ENCODE data around the gene HSDL1. TPM values are rescaled to one million over a fixed set of nuclear protein-coding genes. Genes with fewer than 3 reads are reported as not detected.

Gene HSDL1
- polyA plus RNA-seq, 1 donor from 2014 or later = 217 TPM

DNA sequence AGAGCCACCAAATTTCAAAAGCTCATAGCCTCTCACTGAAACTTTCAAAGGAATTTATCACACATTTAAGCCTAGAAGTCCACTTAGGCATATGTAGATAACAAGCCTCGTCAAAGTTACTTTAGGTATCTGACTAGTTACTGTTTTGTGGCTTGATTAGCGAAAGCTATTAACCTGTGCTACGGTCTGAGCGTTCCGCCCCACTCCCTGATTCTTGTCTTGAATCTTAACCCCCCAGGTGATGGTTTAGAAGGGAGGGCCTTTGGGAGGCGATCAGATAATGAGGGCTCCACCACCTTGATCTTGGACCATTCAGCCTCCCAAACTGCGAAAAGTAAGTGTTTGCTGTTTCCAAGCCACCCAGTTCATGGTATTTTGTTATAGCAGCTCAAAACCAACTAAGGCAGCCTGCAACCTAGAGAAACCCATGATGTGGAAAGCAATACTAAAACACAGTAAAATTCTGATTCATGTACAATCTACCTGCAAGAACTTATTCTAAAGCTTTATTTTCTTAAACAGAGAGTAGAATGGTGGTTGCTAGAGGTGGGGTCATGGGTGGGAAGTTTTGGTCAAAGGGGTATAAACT, 7.1 kb downstream of the HSDL1 start:
- no peaks in the 10 kb centered on the region for H3K27me3 ChIP-seq (ENCODE audit: insufficient read depth, low read depth, low read length)
- H3K79me2 ChIP-seq (replicated peaks; ENCODE audit: insufficient read depth, low read length) = peaks cover 76% of the 10 kb centered on the region
- H3K27ac ChIP-seq (ENCODE audit: low read length) = no peak overlapping the region
- H2AFZ ChIP-seq (ENCODE audit: low read depth, low read length) = no peak overlapping the region
- H3K4me2 ChIP-seq (ENCODE audit: low read length) = no peak overlapping the region
- H3F3A ChIP-seq (ENCODE audit: insufficient read depth, low read length, poor library complexity, severe bottlenecking) = no peaks in the 10 kb centered on the region
- no peak overlapping the region for H3K4me3 ChIP-seq (ENCODE audit: low read length)
- H3K9ac ChIP-seq (ENCODE audit: low read length) = no peak overlapping the region
- no peak for TF ChIP-seq CTCF (IDR thresholded peaks at IDR 0.05; ENCODE audit: poor library complexity, severe bottlenecking)
- no peak for TF ChIP-seq EP300 (conservative IDR thresholded peaks at IDR 0.05; ENCODE audit: poor library complexity, severe bottlenecking)
- no peak for TF ChIP-seq RAD21 (conservative IDR thresholded peaks at IDR 0.05)
- no peak for TF ChIP-seq EZH2 (IDR thresholded peaks at IDR 0.05; ENCODE audit: borderline replicate concordance, insufficient read depth, low read length, poor library complexity, severe bottlenecking)
- no peak for TF ChIP-seq MXI1 (conservative IDR thresholded peaks at IDR 0.05; ENCODE audit: poor library complexity, severe bottlenecking)
- peaks cover 2% of the 10 kb centered on the region for H3K36me3 ChIP-seq (ENCODE audit: insufficient read depth, low read length)
- no peaks in the 10 kb centered on the region for H3K9me3 ChIP-seq (ENCODE audit: low read length)
- H4K20me1 ChIP-seq (ENCODE audit: insufficient read depth) = no peaks in the 10 kb centered on the region
- no peaks in the 10 kb centered on the region for H3K9me2 ChIP-seq (ENCODE audit: insufficient read depth, low read length)

- H4K20me1 ChIP-seq (ENCODE audit: insufficient read depth) = no peaks in the 10 kb centered on the region
- H3K79me2 ChIP-seq (replicated peaks; ENCODE audit: insufficient read depth, low read length) = peaks cover 76% of the 10 kb centered on the region
- H3K4me3 ChIP-seq (ENCODE audit: low read length) = no peak overlapping the region
These were observed 7.7 kb downstream of the HSDL1 start for GRCh38 chr16:84137287-84137686.

More at GRCh38 chr16:84137287-84137686, 7.7 kb downstream of the HSDL1 start:
- Histone ChIP-seq H3F3A (ENCODE audit: insufficient read depth, low read length, poor library complexity, severe bottlenecking) (no peaks in the 10 kb centered on the region), H3K9me3 (ENCODE audit: low read length) (no peaks in the 10 kb centered on the region), H3K4me2 (ENCODE audit: low read length) (no peak overlapping the region), H3K9ac (ENCODE audit: low read length) (no peak overlapping the region), H2AFZ (ENCODE audit: low read depth, low read length) (no peak overlapping the region), H3K9me2 (ENCODE audit: insufficient read depth, low read length) (no peaks in the 10 kb centered on the region), H3K27me3 (ENCODE audit: insufficient read depth, low read depth, low read length) (no peaks in the 10 kb centered on the region), H3K27ac (ENCODE audit: low read length) (no peak overlapping the region), H3K36me3 (ENCODE audit: insufficient read depth, low read length) (no peaks in the 10 kb centered on the region)
- TF ChIP-seq, protein P1, sequence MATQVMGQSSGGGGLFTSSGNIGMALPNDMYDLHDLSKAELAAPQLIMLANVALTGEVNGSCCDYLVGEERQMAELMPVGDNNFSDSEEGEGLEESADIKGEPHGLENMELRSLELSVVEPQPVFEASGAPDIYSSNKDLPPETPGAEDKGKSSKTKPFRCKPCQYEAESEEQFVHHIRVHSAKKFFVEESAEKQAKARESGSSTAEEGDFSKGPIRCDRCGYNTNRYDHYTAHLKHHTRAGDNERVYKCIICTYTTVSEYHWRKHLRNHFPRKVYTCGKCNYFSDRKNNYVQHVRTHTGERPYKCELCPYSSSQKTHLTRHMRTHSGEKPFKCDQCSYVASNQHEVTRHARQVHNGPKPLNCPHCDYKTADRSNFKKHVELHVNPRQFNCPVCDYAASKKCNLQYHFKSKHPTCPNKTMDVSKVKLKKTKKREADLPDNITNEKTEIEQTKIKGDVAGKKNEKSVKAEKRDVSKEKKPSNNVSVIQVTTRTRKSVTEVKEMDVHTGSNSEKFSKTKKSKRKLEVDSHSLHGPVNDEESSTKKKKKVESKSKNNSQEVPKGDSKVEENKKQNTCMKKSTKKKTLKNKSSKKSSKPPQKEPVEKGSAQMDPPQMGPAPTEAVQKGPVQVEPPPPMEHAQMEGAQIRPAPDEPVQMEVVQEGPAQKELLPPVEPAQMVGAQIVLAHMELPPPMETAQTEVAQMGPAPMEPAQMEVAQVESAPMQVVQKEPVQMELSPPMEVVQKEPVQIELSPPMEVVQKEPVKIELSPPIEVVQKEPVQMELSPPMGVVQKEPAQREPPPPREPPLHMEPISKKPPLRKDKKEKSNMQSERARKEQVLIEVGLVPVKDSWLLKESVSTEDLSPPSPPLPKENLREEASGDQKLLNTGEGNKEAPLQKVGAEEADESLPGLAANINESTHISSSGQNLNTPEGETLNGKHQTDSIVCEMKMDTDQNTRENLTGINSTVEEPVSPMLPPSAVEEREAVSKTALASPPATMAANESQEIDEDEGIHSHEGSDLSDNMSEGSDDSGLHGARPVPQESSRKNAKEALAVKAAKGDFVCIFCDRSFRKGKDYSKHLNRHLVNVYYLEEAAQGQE (IDR thresholded peaks at IDR 0.05; ENCODE audit: borderline replicate concordance) = no peak
- TF ChIP-seq TAF1 (IDR thresholded peaks at IDR 0.05; ENCODE audit: low read depth) (no peak), EZH2 (IDR thresholded peaks at IDR 0.05; ENCODE audit: borderline replicate concordance, insufficient read depth, low read length, poor library complexity, severe bottlenecking) (no peak), CTCF (IDR thresholded peaks at IDR 0.05; ENCODE audit: poor library complexity, severe bottlenecking) (no peak)
